GM06990 (cell line): ENCODE results near the gene FLNB.

ENCODE experiments used
- DNase-seq: peaks from one replicate; pipeline ENCODE4 v3.0.0-alpha.2; 2011; ENCODE audit not compliant: insufficient read length; ENCODE audit errors: extremely low read depth
- H3K27me3 ChIP-seq: replicated peaks from 2 replicates; pipeline ENCODE4 v1.6.0; 2011; ENCODE audit warnings: low read length; ENCODE audit not compliant: control insufficient read depth, insufficient read depth
- H3K36me3 ChIP-seq: 2 replicates; pipeline ENCODE4 v1.5.1; 2011; ENCODE audit warnings: low read length; ENCODE audit not compliant: control insufficient read depth, insufficient read depth
- H3K4me3 ChIP-seq: replicated peaks from 2 replicates; pipeline ENCODE4 v1.5.1; 2011; ENCODE audit warnings: low read depth, mild to moderate bottlenecking, control low read depth, low read length
- TF ChIP-seq, protein P1 (sequence below): IDR thresholded peaks from 2 replicates; pipeline ENCODE4 v1.5.1; 2011; ENCODE audit warnings: low read length, control low read depth, mild to moderate bottlenecking, inconsistent platforms; ENCODE audit not compliant: insufficient read depth, poor library complexity, severe bottlenecking

The FLNB gene

GRCh38 chr3:58038675-58039292 lies 30.6 kb downstream of the FLNB start:
- no peaks in the 10 kb centered on the region for H3K27me3 ChIP-seq
- H3K36me3 ChIP-seq: no peaks in the 10 kb centered on the region
- TF ChIP-seq, protein P1, sequence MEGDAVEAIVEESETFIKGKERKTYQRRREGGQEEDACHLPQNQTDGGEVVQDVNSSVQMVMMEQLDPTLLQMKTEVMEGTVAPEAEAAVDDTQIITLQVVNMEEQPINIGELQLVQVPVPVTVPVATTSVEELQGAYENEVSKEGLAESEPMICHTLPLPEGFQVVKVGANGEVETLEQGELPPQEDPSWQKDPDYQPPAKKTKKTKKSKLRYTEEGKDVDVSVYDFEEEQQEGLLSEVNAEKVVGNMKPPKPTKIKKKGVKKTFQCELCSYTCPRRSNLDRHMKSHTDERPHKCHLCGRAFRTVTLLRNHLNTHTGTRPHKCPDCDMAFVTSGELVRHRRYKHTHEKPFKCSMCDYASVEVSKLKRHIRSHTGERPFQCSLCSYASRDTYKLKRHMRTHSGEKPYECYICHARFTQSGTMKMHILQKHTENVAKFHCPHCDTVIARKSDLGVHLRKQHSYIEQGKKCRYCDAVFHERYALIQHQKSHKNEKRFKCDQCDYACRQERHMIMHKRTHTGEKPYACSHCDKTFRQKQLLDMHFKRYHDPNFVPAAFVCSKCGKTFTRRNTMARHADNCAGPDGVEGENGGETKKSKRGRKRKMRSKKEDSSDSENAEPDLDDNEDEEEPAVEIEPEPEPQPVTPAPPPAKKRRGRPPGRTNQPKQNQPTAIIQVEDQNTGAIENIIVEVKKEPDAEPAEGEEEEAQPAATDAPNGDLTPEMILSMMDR: no peak
- no peak overlapping the region for H3K4me3 ChIP-seq
- DNase-seq: no peak

DNA sequence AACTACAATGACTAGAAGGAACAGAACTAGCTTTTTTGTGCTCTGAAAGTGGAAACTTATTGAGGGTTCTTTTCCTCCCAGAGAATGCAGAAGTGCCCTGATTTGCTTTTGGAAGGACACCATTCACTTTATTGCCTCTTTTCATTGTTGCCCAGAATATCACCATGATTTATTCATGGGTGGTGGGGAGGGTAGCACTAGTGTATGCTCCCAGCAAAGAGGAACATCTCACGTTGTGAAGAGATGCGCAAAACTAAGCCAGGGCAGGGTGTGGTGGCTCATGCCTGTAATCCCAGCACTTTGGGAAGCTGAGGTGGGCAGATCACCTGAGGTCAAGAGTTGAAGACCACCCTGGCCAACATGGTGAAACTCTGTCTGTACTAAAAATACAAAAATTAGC lies 31.4 kb downstream of the FLNB start:
- Histone ChIP-seq H3K4me3 (no peak overlapping the region), H3K36me3 (no peaks in the 10 kb centered on the region), H3K27me3 (no peaks in the 10 kb centered on the region)
- TF ChIP-seq, protein P1: no peak
- DNase-seq: no peak

- DNase-seq: no peak
- no peaks in the 10 kb centered on the region for H3K36me3 ChIP-seq
- TF ChIP-seq, protein P1: no peak
Measured at GRCh38 chr3:58041182-58041825, 33.1 kb downstream of the FLNB start.

GRCh38 chr3:58041826-58042324 lies 33.7 kb downstream of the FLNB start:
- H3K27me3 ChIP-seq: no peaks in the 10 kb centered on the region
- TF ChIP-seq, protein P1: no peak
- no peaks in the 10 kb centered on the region for H3K36me3 ChIP-seq
- H3K4me3 ChIP-seq: no peak overlapping the region
- peak; percentile 78 for DNase-seq

More at GRCh38 chr3:58041182-58041825, 33.1 kb downstream of the FLNB start:
- no peaks in the 10 kb centered on the region for H3K27me3 ChIP-seq
- no peak overlapping the region for H3K4me3 ChIP-seq

- Histone ChIP-seq H3K4me3 (no peak overlapping the region), H3K27me3 (no peaks in the 10 kb centered on the region), H3K36me3 (no peaks in the 10 kb centered on the region)
- no peak for DNase-seq
- TF ChIP-seq, protein P1: no peak
Measured at GRCh38 chr3:58042947-58043707, 34.9 kb downstream of the FLNB start.
